Body of pancreas (tissue), 4 donors: Measurements from ENCODE around the gene TMEM247. TPM values are rescaled to one million over a fixed set of nuclear protein-coding genes. Genes with fewer than 3 reads are reported as not detected.

ENCODE experiments used
- ATAC-seq: fragments of 150-250 bp; one replicate; pipeline ENCODE4 v1.9.1; 2016
- DNase-seq, 4 donors: peaks; one replicate each; pipeline ENCODE4 v3.0.0-alpha.2; 2019
- H3K27ac ChIP-seq, 4 donors: fragments of 200-600 bp; sonication (generic); 1 replicate in 3 of 4; 2 replicates in 1 of 4; pipeline versions ENCODE4 v1.5.1 to v1.6.1; 2016 to 2019; ENCODE audit warnings: mild to moderate bottlenecking in 1 of 4, mixed read lengths in 1 of 4, moderate library complexity in 1 of 4
- H3K27me3 ChIP-seq, 2 donors: fragments of 200-600 bp; sonication (generic); one replicate each; pipeline ENCODE4 v1.6.0; 2016; ENCODE audit warnings: mild to moderate bottlenecking in 1 of 2
- H3K36me3 ChIP-seq, 2 donors: fragments of 200-600 bp; sonication (generic); replicated peaks in 1 of 2; 2 replicates each; pipeline ENCODE4 v1.5.1; 2016; ENCODE audit warnings: low read depth in 2 of 2; ENCODE audit not compliant: insufficient read depth in 1 of 2
- H3K4me1 ChIP-seq: fragments of 200-600 bp; sonication (generic); one replicate; pipeline ENCODE4 v1.6.0; 2016
- H3K4me3 ChIP-seq, 2 donors: fragments of 200-600 bp; sonication (generic); 1 replicate in 1 of 2; 2 replicates in 1 of 2; pipeline ENCODE4 v1.5.1; 2016 to 2019
- H3K9me3 ChIP-seq, 3 donors: fragments of 200-600 bp; sonication (generic); 1 replicate in 2 of 3; 2 replicates in 1 of 3; pipeline ENCODE4 v1.5.1; 2016
- CTCF ChIP-seq, 7 experiments: fragments of 450-650 bp in 4 of 7; fragments of 200-600 bp in 3 of 7; sonication (generic) in 3 of 7; IDR thresholded peaks; one replicate each; pipeline ENCODE4 v1.5.1; 2016 to 2019; ENCODE audit warnings: antibody characterized with exemption in 7 of 7
- POLR2A ChIP-seq, 3 donors: fragments of 450-650 bp; IDR thresholded peaks; one replicate each; pipeline ENCODE4 v1.6.1; 2016; ENCODE audit warnings: antibody characterized with exemption in 3 of 3, mild to moderate bottlenecking in 2 of 3
- WGBS, 2 donors: methylation state at CpG; one replicate each; pipeline ENCODE4 v1.1.5; 2017; 5-methylcytosine and 5-hydroxymethylcytosine counted together
- intact Hi-C: fragments of 100-400 bp; cut with DNase I; formaldehyde crosslinking; loops from one replicate; pipeline ENCODE4 v1.15.1; 2023
- total RNA-seq, 2 donors: library from RNA; depleted of rRNA; stranded (reverse); fragments of >200 nt; gene quantifications; one replicate each; pipeline ENCODE4 v1.1.0, GENCODE V29; 2016

TMEM247 gene
- total RNA-seq, 2 donors from 2014 or later = not detected

GRCh38 chr2:46512185-46512584 is 32.8 kb downstream of the TMEM247 start:
- Histone ChIP-seq H3K4me1 (no peaks in the 10 kb centered on the region), H3K27me3 (no peaks in the 10 kb centered on the region), H3K36me3 (no peaks in the 10 kb centered on the region), H3K4me3 (no peak overlapping the region), H3K27ac (no peak overlapping the region), H3K9me3 (peaks cover 0 to 2% (median 0%) of the 10 kb centered on the region in 3 donors)
- no peak for ATAC-seq
- no peak for DNase-seq
- intact Hi-C loops = no loop called here
- TF ChIP-seq CTCF (IDR thresholded peaks at IDR 0.05) = no peak
- 92 to 96% methylated on average over 10 of the region's 10 CpGs for WGBS, 2 donors

GRCh38 chr2:46514738-46515137 is 35.4 kb downstream of the TMEM247 start:
- Histone ChIP-seq H3K4me3 (no peak overlapping the region), H3K27me3 (no peaks in the 10 kb centered on the region), H3K4me1 (no peaks in the 10 kb centered on the region), H3K27ac (no peak overlapping the region), H3K9me3 (peaks cover 0 to 2% (median 0%) of the 10 kb centered on the region in 3 donors), H3K36me3 (no peaks in the 10 kb centered on the region)
- TF ChIP-seq CTCF (IDR thresholded peaks at IDR 0.05) = no peak
- no peak for TF ChIP-seq POLR2A (IDR thresholded peaks at IDR 0.05)
- intact Hi-C loops = no loop called here
- DNase-seq (no peak), ATAC-seq (no peak)
- 90 to 96% methylated on average over 1 of the region's 1 CpG for WGBS, 2 donors

GRCh38 chr2:46517485-46517884 is 38.1 kb downstream of the TMEM247 start:
- TF ChIP-seq POLR2A (IDR thresholded peaks at IDR 0.05) (no peak), CTCF (IDR thresholded peaks at IDR 0.05) (no peak)
- Histone ChIP-seq H3K9me3 (peaks cover 0 to 2% (median 0%) of the 10 kb centered on the region in 3 donors), H3K36me3 (no peaks in the 10 kb centered on the region), H3K4me1 (no peaks in the 10 kb centered on the region), H3K27me3 (no peaks in the 10 kb centered on the region), H3K4me3 (no peak overlapping the region), H3K27ac (no peak overlapping the region)
- intact Hi-C loops = no loop called here
- 56 to 90% methylated on average over 1 of the region's 1 CpG for WGBS, 2 donors
- DNase-seq (no peak), ATAC-seq (no peak)

- TF ChIP-seq CTCF (IDR thresholded peaks at IDR 0.05) = no peak
- TF ChIP-seq POLR2A (IDR thresholded peaks at IDR 0.05) = no peak
- Histone ChIP-seq H3K27me3 (no peaks in the 10 kb centered on the region), H3K4me3 (no peak overlapping the region), H3K9me3 (peaks cover 0 to 2% (median 0%) of the 10 kb centered on the region in 3 donors), H3K36me3 (no peaks in the 10 kb centered on the region), H3K27ac (no peak overlapping the region), H3K4me1 (no peaks in the 10 kb centered on the region)
- 79 to 90% methylated on average over 2 to 7 of the region's 7 CpGs for WGBS, 2 donors
- DNase-seq = peak in 1 of 4 donors; percentile 26
- ATAC-seq = no peak
- intact Hi-C loops = no loop called here
Measured at GRCh38 chr2:46518861-46519260, 39.5 kb downstream of the TMEM247 start.

GRCh38 chr2:46519265-46519664 is 39.9 kb downstream of the TMEM247 start:
- Histone ChIP-seq H3K4me3 (no peak overlapping the region), H3K27me3 (no peaks in the 10 kb centered on the region), H3K27ac (no peak overlapping the region), H3K4me1 (no peaks in the 10 kb centered on the region), H3K9me3 (peaks cover 0 to 2% (median 0%) of the 10 kb centered on the region in 3 donors), H3K36me3 (no peaks in the 10 kb centered on the region)
- TF ChIP-seq CTCF (IDR thresholded peaks at IDR 0.05) = no peak
- no peak for TF ChIP-seq POLR2A (IDR thresholded peaks at IDR 0.05)
- DNase-seq (no peak), ATAC-seq (no peak)
- intact Hi-C loops = no loop called here
- 76 to 95% methylated on average over 6 to 7 of the region's 7 CpGs for WGBS, 2 donors
